GM19372 (cell line): ENCODE data around the gene OR8B12.

ENCODE experiments used
- ATAC-seq: cut with Tn5 transposase; IDR thresholded peaks from one replicate; pipeline ENCODE4 v1.9.1; 2021; ENCODE audit warnings: mild to moderate bottlenecking, low read depth, moderate library complexity; ENCODE audit not compliant: unreplicated experiment

The OR8B12 gene

GRCh38 chr11:124543554-124543953, at the start of gene OR8B12:
TSS of gene OR8B12 (minus strand) at chr11:124543654. CDS start at chr11:124543654, 0 bp downstream.
- no peak for ATAC-seq

GRCh38 chr11:124592627-124593026, 49.2 kb upstream of the OR8B12 start:
- ATAC-seq = no peak

GRCh38 chr11:124591430-124591829, 48.0 kb upstream of the OR8B12 start:
- ATAC-seq = no peak

- ATAC-seq = no peak
Observed at GRCh38 chr11:124586238-124586860, 42.9 kb upstream of the OR8B12 start.

- ATAC-seq = no peak
Observed at GRCh38 chr11:124584681-124585372, 41.4 kb upstream of the OR8B12 start.

- ATAC-seq = no peak
Observed at GRCh38 chr11:124583781-124584180, 40.3 kb upstream of the OR8B12 start.

GRCh38 chr11:124582565-124582964, 39.1 kb upstream of the OR8B12 start:
- ATAC-seq = no peak

- no peak for ATAC-seq
Observed at GRCh38 chr11:124581817-124582216, 38.4 kb upstream of the OR8B12 start.

GRCh38 chr11:124578761-124579160, 35.3 kb upstream of the OR8B12 start:
- ATAC-seq = no peak

GRCh38 chr11:124577716-124578427, 34.4 kb upstream of the OR8B12 start:
- ATAC-seq = no peak

GRCh38 chr11:124570160-124570559, 26.7 kb upstream of the OR8B12 start:
- ATAC-seq = no peak

- ATAC-seq = no peak
Observed at GRCh38 chr11:124569697-124570096, 26.2 kb upstream of the OR8B12 start, which contains the start of gene OR8A1. TSS of gene OR8A1 (plus strand) at chr11:124569997. CDS start at chr11:124570120, 123 bp downstream.

- ATAC-seq = no peak
Observed at GRCh38 chr11:124556828-124557227, 13.4 kb upstream of the OR8B12 start.

GRCh38 chr11:124551987-124552386, 8.5 kb upstream of the OR8B12 start:
- ATAC-seq = no peak

- ATAC-seq = no peak
Observed at GRCh38 chr11:124551189-124551588, 7.7 kb upstream of the OR8B12 start.

- ATAC-seq = no peak
Observed at GRCh38 chr11:124543145-124543544, 309 bp downstream of the OR8B12 start.

- ATAC-seq = no peak
Observed at GRCh38 chr11:124541204-124541603, 2.2 kb downstream of the OR8B12 start.

GRCh38 chr11:124538019-124538418, 5.4 kb downstream of the OR8B12 start:
- no peak for ATAC-seq

- ATAC-seq = no peak
Observed at GRCh38 chr11:124536520-124536919, 6.9 kb downstream of the OR8B12 start.

GRCh38 chr11:124535552-124536232, 7.8 kb downstream of the OR8B12 start:
- ATAC-seq = no peak

- no peak for ATAC-seq
Observed at GRCh38 chr11:124534051-124534450, 9.4 kb downstream of the OR8B12 start.
